NCI-H446 treated with DMSO at 0.1 percent for 48 hours (cell line): ENCODE results near the gene YBX1.
"Not testable (repeated sequence)": the region's sequence is repeated elsewhere in the genome, so short reads cannot be mapped to it uniquely, and the experiment has no call there.

Source experiments
- DNase-seq: peaks from one replicate; lab custom pipeline; 2025; lab: John Stamatoyannopoulos, UW

The YBX1 gene

GRCh38 chr1:42681741-42682483, at the start of gene YBX1:
Gene YBX1 (plus strand): TSS chr1:42682418. CDS start chr1:42682566, 148 bp downstream.
- peak; percentile 99 for DNase-seq

DNA sequence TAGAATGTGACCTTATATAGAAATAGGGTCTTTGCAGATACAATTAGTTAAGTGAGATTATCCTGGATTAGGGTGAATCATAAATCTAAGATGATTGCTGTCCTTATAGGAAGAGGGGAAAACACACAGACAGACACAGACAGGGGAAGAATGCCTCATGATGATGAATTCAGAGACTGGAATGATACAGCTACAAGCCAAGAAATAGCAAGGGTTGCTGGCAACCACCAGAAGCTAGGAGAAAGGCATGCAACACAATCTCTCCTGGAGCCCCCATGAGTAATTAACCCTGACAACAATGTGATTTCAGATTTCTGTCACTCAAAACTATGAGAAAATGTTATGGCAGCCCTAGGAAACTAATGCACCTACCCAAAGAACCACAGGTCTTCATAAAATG, 43.1 kb upstream of the YBX1 start:
- DNase-seq, result no peak

DNA sequence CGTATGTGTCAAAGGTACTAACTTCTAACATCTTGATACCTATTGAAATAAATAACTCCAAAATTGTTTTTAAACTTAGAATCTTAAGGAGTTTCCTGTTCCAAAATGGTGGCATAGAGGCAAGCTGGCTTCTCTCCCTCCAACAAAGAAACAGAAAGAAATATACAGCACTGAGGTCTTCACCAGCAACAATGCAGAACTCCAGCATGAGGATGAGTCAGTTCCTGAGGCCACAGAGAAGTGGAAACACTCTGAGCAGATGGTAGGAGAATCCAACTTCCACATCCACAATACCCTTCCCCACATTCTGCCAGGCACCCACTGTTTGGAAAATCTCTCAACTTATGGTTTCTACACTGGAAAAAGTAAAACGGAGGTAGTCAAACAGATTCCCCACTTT, 36.2 kb upstream of the YBX1 start:
- DNase-seq, result no peak

GRCh38 chr1:42657201-42657600, 25.0 kb upstream of the YBX1 start:
- DNase-seq, result no peak

GRCh38 chr1:42657981-42658876, 24.0 kb upstream of the YBX1 start, which contains the start of gene PPIH:
Gene PPIH (plus strand): TSS chr1:42658423. CDS start chr1:42658447, 24 bp downstream.
- DNase-seq, result peak; percentile 85

GRCh38 chr1:42658877-42659337, 23.3 kb upstream of the YBX1 start:
- no peak for DNase-seq

DNA sequence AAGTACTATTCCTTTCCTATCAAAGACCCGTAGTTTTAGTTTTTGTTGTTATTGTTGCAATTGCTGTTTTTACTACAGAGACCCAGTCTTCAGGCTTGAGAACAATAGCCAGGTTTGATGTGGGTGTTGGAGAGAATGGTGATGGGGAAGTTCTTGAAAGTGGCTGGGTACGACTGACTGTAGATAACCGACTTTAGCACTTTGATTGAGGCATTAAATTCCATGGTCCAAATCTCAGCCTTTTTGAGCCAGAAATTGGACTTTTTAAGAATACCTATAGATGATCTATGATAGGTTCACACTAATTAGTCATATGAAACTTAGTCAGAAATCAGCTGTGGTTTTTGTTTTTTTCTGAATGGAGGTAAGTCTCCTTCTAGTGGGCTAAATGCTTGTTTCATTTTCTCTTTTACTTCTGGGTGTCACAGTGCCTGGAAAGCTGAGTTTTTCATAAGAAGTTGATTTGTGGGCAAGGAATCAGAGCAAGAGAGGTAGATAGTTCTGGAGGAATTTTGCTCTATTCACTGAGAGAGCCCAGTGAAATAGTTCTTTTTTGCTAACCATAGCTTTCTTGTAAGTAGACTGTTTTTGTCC, 21.2 kb upstream of the YBX1 start:
- DNase-seq, result no peak

DNA sequence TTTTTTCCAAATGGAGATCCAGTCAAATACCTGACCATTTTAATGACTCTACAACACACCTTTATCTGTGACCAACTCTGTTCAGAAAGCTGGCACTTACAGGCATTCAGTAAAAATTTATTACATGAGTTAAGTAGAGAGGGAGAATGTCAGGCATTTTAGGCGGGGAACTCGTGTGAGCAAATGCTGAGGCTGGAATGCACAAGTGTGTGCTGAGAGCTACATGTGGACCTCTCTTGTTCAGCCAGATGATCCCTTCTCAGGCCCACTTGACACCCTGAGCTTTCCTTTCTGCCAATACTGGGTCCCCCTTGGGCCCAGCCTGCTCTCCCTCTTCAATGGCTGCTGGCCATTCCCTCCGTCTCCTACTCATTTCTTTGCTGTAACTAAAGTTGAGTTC, 12.3 kb upstream of the YBX1 start:
- DNase-seq, result no peak

- no peak for DNase-seq
Observed at GRCh38 chr1:42670425-42670824, 11.8 kb upstream of the YBX1 start.

- DNase-seq, result peak; percentile 16
Observed at GRCh38 chr1:42674214-42674613, 8.0 kb upstream of the YBX1 start.

DNA sequence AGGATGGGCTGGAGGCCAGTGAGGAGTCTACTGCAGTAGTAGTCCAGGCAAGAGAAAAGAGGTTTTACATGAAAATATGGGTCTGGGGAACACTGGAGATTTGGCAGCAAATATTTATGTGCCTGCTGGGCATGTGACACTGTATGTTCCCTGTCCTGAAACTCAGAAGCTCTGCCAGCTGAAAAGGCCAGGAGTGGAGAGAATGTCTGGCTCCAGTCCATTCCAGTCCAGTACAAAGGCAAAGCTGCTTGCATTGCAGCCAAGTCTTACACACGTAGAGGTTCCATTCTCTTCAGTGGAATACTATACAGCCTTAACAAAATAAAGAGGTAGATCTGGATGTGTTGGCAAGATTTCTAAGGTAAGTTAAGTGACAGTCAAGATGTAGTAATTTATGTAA, 7.5 kb upstream of the YBX1 start:
- no peak for DNase-seq

DNA sequence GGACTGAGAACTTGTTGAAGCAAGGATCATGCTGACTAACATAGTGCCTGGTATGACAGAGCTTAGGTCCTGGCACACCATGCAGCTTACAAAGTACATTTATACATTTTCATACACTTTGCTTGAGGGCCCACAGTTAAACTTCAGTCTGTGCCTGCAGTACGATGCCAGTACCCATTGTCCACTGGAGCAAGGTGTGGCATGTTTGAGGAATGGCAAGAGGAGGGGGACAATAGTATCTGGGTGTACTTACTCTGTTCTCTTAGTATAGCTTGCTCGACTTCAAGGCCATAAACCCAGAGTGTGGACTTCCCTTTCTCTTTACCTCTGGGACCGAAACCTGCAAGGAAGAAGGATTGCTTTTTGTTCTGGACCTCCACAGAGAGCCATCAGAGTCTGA, 6.8 kb upstream of the YBX1 start:
- DNase-seq, result no peak

DNA sequence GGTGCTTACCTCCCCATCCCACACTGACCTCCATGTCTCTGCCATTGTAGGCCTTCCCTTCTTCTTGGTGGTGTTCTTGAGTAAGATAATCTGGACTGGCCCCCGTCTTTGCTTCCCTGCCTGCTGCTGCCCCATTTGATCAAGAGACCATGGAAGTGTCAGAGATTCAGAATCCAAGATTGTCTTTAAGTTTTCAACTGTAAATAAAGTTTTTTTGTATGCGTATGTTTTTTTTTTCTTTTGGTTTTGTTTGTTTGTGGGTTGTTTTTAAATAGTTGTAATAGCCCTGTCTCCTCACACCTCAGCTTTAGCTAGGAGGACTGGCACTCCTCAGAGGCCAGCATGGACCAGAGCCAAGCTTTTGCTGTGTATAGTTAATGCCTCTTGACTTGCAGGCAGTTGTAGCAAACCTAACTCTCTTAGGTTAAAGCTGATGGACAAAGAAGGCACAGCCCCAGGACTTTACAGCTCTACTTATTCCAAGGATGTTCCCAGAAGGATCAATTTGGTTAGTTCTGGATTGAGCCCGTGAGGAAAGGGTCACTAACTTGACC, 5.6 kb upstream of the YBX1 start:
- no peak for DNase-seq

GRCh38 chr1:42679364-42679983, 2.7 kb upstream of the YBX1 start:
- no peak for DNase-seq

GRCh38 chr1:42680055-42680454, 2.2 kb upstream of the YBX1 start:
- no peak for DNase-seq

DNA sequence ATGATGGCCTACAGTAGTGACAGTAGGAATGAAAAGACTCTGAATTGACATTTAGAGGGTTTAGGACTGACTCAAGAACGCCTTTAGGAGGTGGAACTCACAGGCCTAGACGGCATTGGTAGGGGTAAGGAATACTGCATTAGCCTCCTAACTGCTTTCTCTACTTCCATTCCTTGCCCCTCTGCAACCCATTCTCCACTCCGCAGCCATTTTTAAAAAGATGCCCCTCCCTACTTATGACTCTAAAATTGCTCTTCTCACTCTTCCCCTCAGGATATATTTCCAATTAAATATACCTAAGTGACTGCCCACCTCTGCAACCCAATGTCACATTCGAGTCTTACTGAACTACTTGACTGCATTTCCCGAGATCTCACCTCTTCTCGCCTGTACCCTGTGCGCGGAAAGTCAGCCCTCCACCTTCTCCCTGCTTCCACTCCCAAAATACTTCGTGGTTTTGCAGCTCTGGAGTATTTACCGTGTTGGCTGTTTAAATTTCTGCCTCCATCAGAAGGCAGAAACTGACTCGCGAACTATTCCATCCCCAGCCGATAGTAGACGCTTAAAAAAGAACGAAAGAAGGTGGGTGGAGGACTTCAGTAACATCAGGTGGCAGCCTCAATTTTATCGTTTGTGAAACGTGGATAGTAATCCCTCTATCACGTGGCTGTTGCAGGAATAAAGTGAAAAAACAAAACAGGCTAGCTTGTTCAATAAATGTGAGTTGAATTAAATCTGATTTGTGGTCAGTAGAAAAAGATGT, 1.1 kb upstream of the YBX1 start:
- DNase-seq, result no peak

DNA sequence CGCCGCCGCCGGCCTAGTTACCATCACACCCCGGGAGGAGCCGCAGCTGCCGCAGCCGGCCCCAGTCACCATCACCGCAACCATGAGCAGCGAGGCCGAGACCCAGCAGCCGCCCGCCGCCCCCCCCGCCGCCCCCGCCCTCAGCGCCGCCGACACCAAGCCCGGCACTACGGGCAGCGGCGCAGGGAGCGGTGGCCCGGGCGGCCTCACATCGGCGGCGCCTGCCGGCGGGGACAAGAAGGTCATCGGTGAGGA, 193 bp downstream of the YBX1 start:
- not testable (repeated sequence) for DNase-seq

DNA sequence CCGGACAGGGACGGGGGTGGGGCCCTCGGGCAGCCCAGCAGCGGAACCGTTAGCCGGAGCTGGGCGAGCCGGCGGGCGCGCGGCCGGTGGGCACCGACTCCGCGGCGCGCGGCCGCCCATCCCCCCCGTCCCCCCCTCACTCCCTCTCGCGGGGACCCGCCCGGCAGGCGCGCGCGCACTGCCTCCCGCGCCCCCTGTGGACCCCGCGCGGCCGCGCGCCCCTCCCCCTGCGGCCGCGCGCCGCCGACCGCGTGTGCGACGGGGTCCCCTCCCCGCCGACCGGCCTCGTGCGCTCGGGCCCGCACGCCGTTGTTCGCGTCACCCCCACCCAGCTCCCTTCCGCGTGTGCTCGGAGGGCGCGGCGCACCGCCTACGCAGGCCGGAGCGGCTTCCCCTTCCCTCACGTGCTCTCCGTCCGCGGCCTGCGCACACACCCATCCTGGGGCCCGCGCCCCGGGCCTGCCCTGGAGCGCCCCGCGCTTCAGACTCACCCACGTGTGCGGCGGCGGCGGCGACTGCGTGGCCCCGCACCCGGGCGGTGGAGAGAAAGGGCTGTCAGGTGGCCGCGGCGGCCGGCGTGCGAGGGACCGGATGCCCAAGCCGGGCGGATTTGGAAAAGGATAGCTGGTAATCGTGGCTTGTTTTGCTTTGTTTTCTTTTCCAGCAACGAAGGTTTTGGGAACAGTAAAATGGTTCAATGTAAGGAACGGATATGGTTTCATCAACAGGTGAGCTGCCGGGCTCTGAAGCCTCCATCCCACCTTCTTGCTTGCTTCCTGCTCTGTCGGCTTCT, 717 bp downstream of the YBX1 start:
- no peak for DNase-seq

GRCh38 chr1:42684139-42684538, 1.9 kb downstream of the YBX1 start:
- DNase-seq, result no peak

DNA sequence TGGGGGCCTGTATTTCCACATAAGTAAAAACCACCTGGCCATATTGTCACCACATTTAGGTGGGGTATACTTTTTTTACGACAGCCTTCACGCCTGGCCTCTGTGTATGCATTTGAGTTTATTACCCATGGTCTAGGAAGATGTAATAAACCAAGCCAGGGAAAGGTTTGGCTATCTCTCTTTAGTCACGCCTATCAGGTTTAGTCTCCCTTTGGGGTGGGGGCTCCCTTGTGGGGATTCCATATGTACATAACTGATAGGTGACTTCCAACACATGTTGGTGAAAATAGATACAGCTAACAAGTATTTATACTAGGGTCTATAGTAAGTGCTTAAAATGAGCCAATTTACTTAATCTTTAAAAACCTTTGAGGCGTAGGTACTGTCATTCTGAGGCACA, 4.2 kb downstream of the YBX1 start:
- no peak for DNase-seq

- DNase-seq, result no peak
Observed at GRCh38 chr1:42689912-42690311, 7.7 kb downstream of the YBX1 start.
